B cell (primary cell): ENCODE measurements around the gene IL31RA. TPM values are rescaled to one million over a fixed set of nuclear protein-coding genes. Genes with fewer than 3 reads are reported as not detected.

Source experiments
- ATAC-seq: fragments of 200-7000 bp; cut with Tn5 transposase; one replicate; pipeline ENCODE4 v1.10.0; 2021; ENCODE audit warnings: low read depth, mild to moderate bottlenecking, moderate number of reproducible peaks, moderate library complexity
- CTCF ChIA-PET: fragments of 350-600 bp; sonication (Branson Sonifier 250); formaldehyde crosslinking; loops from one replicate; lab custom pipeline; 2021; ENCODE audit warnings: antibody characterized with exemption, inconsistent platforms; lab: Charles Lee
- POLR2A ChIA-PET: fragments of 350-600 bp; sonication (Branson Sonifier 250); formaldehyde crosslinking; loops from one replicate; lab custom pipeline; 2021; ENCODE audit warnings: antibody characterized with exemption; lab: Charles Lee
- DNase-seq: peaks from one replicate; pipeline ENCODE4 v3.0.0; 2013
- H2AFZ ChIP-seq: 2 replicates; pipeline ENCODE4 v1.6.1; 2012; ENCODE audit warnings: mild to moderate bottlenecking, low read depth, low read length; ENCODE audit not compliant: insufficient read depth, poor library complexity, severe bottlenecking
- H3K27ac ChIP-seq, 2 donors: 1 replicate in 1 of 2; 2 replicates in 1 of 2; pipeline ENCODE4 v1.5.1; 2012 to 2013; ENCODE audit warnings: low read length in 2 of 2, mild to moderate bottlenecking in 2 of 2, moderate library complexity in 1 of 2
- H3K27me3 ChIP-seq, 4 experiments: fragments of 200-600 bp in 1 of 4; sonication (generic) in 1 of 4; replicated peaks in 1 of 4; 1 replicate in 2 of 4; 2 replicates in 2 of 4; pipeline versions ENCODE4 v1.6.1 to v1.7.0; 2013 to 2016; ENCODE audit warnings: low read length in 3 of 4, mild to moderate bottlenecking in 2 of 4, mixed read lengths in 1 of 4, moderate library complexity in 1 of 4; ENCODE audit not compliant: insufficient read depth in 4 of 4, control insufficient read depth in 3 of 4; ENCODE audit errors: control extremely low read depth in 1 of 4
- H3K36me3 ChIP-seq, 2 experiments: replicated peaks in 1 of 2; 1 replicate in 1 of 2; 2 replicates in 1 of 2; pipeline versions ENCODE4 v1.6.1 to v1.7.1; 2013; ENCODE audit warnings: low read length in 1 of 2; ENCODE audit not compliant: insufficient read depth in 2 of 2, control insufficient read depth in 1 of 2; ENCODE audit errors: control extremely low read depth in 1 of 2, extremely low read depth in 1 of 2
- H3K4me1 ChIP-seq, 2 donors: fragments of 200-600 bp in 1 of 2; sonication (generic) in 1 of 2; 1 replicate in 1 of 2; 2 replicates in 1 of 2; pipeline versions ENCODE4 v1.5.1 to v1.6.1; 2013 to 2017; ENCODE audit warnings: low read length in 2 of 2; ENCODE audit not compliant: control insufficient read depth in 2 of 2, insufficient read depth in 2 of 2
- H3K4me2 ChIP-seq: replicated peaks from 2 replicates; pipeline ENCODE3; 2012; ENCODE audit warnings: mild to moderate bottlenecking, low read depth, low read length; ENCODE audit not compliant: poor library complexity, severe bottlenecking
- H3K4me3 ChIP-seq, 5 experiments: fragments of 200-600 bp in 1 of 5; sonication (generic) in 1 of 5; 1 replicate in 3 of 5; 2 replicates in 2 of 5; pipeline versions ENCODE4 v1.5.1 to v1.7.0; 2011 to 2016; ENCODE audit warnings: low read length in 4 of 5, mild to moderate bottlenecking in 4 of 5, low read depth in 2 of 5, control low read depth in 1 of 5, moderate library complexity in 1 of 5; ENCODE audit not compliant: insufficient read depth in 1 of 5; ENCODE audit errors: control extremely low read depth in 1 of 5, extremely low read depth in 1 of 5
- H3K79me2 ChIP-seq: fragments of 200-600 bp; sonication (generic); one replicate; pipeline ENCODE4 v1.6.0; 2016; ENCODE audit warnings: low read length; ENCODE audit not compliant: control insufficient read depth, insufficient read depth
- H3K9ac ChIP-seq: fragments of 200-600 bp; sonication (generic); 2 replicates; pipeline ENCODE4 v1.6.1; 2017; ENCODE audit warnings: mild to moderate bottlenecking, low read length, moderate library complexity
- H3K9me3 ChIP-seq, 3 donors: one replicate each; pipeline versions ENCODE4 v1.6.1 to v1.7.1; 2013; ENCODE audit warnings: low read length in 2 of 3; ENCODE audit not compliant: control insufficient read depth in 2 of 3, insufficient read depth in 1 of 3; ENCODE audit errors: control extremely low read depth in 1 of 3
- H4K20me1 ChIP-seq: 2 replicates; pipeline ENCODE4 v1.6.0; 2012; ENCODE audit warnings: mild to moderate bottlenecking, low read length; ENCODE audit not compliant: insufficient read depth, control insufficient read depth, poor library complexity, severe bottlenecking
- H3K27ac Mint-ChIP-seq: one replicate; pipeline ENCODE4 v1.8.0; 2021; ENCODE audit warnings: mixed read lengths
- H3K27me3 Mint-ChIP-seq: one replicate; pipeline ENCODE4 v1.8.0; 2021; ENCODE audit warnings: mixed read lengths
- H3K4me1 Mint-ChIP-seq: one replicate; pipeline ENCODE4 v1.8.0; 2021; ENCODE audit warnings: mixed read lengths
- H3K4me3 Mint-ChIP-seq: one replicate; pipeline ENCODE4 v1.8.0; 2021; ENCODE audit warnings: mixed read lengths
- H3K9me3 Mint-ChIP-seq: one replicate; pipeline ENCODE4 v1.8.0; 2022; ENCODE audit warnings: mixed read lengths; ENCODE audit not compliant: insufficient read depth
- EZH2 ChIP-seq: IDR thresholded peaks from 2 replicates; pipeline ENCODE4 v1.6.1; 2012; ENCODE audit warnings: borderline replicate concordance, low read depth, mild to moderate bottlenecking, moderate library complexity, low read length; ENCODE audit not compliant: insufficient read depth, poor library complexity, severe bottlenecking
- WGBS: methylation state at CpG from one replicate; pipeline ENCODE4 v1.1.5; 2013; ENCODE audit warnings: missing lambda C conversion rate; ENCODE audit not compliant: insufficient coverage; 5-methylcytosine and 5-hydroxymethylcytosine counted together
- intact Hi-C: fragments of 100-400 bp; cut with micrococcal nuclease; formaldehyde crosslinking; loops from one replicate; pipeline ENCODE4 v1.10.0; 2022
- polyA plus RNA-seq: library from polyadenylated mRNA; depleted of rRNA; stranded (reverse); fragments of >200 nt; gene quantifications from 2 replicates; pipeline ENCODE4 v1.2.3, GENCODE V29; 2012
- total RNA-seq, 2 donors: library from RNA; stranded (reverse); fragments of 120-200 nt in 1 of 2; gene quantifications; 1 replicate in 1 of 2; 2 replicates in 1 of 2; pipeline versions ENCODE4 v1.2.3 to v1.2.4, GENCODE V29; 2013 to 2022
- TF ChIP-seq, protein P1 (sequence below): fragments of 200-600 bp; IDR thresholded peaks from one replicate; pipeline ENCODE4 v1.8.0; 2022; ENCODE audit warnings: antibody characterized with exemption, mild to moderate bottlenecking

Gene IL31RA
- total and polyA plus RNA-seq, 2 donors (not counting 1 experiment from before 2014, with no cell fraction given), result not detected

DNA sequence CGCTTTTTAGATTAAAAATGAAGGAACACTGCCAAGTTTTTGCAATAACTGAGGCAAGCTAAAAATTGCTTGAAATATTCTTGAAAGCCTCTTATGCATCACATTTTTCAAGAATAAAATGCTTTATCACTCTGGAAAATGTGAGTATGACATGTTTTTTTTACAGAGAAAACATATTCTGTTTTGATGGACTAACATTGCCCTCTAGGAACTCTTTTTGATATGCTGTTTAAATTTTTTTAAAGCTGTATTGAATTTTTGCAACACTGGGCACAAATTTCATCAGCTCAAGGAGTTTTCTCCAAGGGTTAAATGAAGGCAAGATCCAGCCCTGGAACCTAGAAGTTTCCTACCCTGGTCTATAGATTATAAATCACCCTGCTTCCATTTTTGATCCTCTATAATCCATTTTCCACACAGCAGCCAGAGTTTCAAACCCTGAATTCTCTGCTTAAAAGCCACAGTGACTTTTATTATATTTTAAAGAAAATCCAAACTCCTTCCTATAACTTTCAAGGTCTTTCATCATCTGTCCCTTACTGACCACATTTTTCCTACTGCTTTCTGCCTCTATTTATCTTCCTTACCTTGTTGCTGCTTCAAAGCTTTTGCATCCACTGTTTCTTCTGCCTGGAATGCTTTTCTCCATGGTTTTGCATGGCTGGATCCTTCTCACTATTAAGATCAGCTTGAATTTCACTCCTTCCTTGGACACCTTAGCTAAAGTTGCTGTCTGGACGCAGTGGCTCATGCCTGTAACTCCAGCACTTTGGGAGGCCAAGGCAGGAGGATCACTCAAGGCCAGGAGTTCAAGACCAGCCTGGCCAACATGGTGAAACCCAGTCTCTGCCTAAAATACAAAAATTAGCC is 60.9 kb downstream of the IL31RA start:
- 82% methylated on average over 1 of the region's 2 CpGs for WGBS
- ChIA-PET CTCF (no interaction called here), POLR2A (no interaction called here)
- Mint-ChIP-seq H3K9me3 (peaks cover 4% of the 10 kb centered on the region), H3K27me3 (peaks cover 11% of the 10 kb centered on the region), H3K4me1 (no peaks in the 10 kb centered on the region), H3K27ac (no peak overlapping the region), H3K4me3 (no peak overlapping the region)
- no peak overlapping the region for H2AFZ ChIP-seq
- no peak overlapping the region for H3K9ac ChIP-seq
- no peak overlapping the region for H3K4me3 ChIP-seq
- no peak for DNase-seq
- H3K4me2 ChIP-seq, result no peak overlapping the region
- no peaks in the 10 kb centered on the region for H4K20me1 ChIP-seq
- intact Hi-C loops, result no loop called here
- H3K27ac ChIP-seq, result no peak overlapping the region
- no peak for ATAC-seq
- peaks cover 0 to 3% (median 0%) of the 10 kb centered on the region in 4 experiments for H3K27me3 ChIP-seq
- no peaks in the 10 kb centered on the region for H3K79me2 ChIP-seq
- H3K4me1 ChIP-seq, result no peaks in the 10 kb centered on the region
- H3K36me3 ChIP-seq, result no peaks in the 10 kb centered on the region
- no peaks in the 10 kb centered on the region for H3K9me3 ChIP-seq
- TF ChIP-seq, protein P1, sequence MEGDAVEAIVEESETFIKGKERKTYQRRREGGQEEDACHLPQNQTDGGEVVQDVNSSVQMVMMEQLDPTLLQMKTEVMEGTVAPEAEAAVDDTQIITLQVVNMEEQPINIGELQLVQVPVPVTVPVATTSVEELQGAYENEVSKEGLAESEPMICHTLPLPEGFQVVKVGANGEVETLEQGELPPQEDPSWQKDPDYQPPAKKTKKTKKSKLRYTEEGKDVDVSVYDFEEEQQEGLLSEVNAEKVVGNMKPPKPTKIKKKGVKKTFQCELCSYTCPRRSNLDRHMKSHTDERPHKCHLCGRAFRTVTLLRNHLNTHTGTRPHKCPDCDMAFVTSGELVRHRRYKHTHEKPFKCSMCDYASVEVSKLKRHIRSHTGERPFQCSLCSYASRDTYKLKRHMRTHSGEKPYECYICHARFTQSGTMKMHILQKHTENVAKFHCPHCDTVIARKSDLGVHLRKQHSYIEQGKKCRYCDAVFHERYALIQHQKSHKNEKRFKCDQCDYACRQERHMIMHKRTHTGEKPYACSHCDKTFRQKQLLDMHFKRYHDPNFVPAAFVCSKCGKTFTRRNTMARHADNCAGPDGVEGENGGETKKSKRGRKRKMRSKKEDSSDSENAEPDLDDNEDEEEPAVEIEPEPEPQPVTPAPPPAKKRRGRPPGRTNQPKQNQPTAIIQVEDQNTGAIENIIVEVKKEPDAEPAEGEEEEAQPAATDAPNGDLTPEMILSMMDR, result no peak
- no peak for TF ChIP-seq EZH2
